Erythroblast (primary cell): ENCODE results near the gene BOLL.

Experiments used
- GATA1 ChIP-seq: IDR thresholded peaks from 2 replicates; pipeline ENCODE4 v1.6.1; 2011; ENCODE audit warnings: low read depth, mild to moderate bottlenecking, control low read depth, low read length, moderate library complexity
- POLR2A ChIP-seq: IDR thresholded peaks from 2 replicates; pipeline ENCODE4 v1.6.1; 2011; ENCODE audit warnings: mild to moderate bottlenecking, low read length

- TF ChIP-seq POLR2A (no peak), GATA1 (no peak)
These were observed 78.9 kb downstream of the BOLL start for GRCh38 chr2:197705912-197706838.
